Activated T-helper 1 cell treated with anti-CD3 and anti-CD28 coated beads, Interleukin-2, amount 50 U/mL, for 16 hours (primary cell): ENCODE data around the gene MMP7.
"Not testable (repeated sequence)": the region's sequence is repeated elsewhere in the genome, so short reads cannot be mapped to it uniquely, and the experiment has no call there.

ENCODE experiments used
- DNase-seq, 2 donors: peaks; one replicate each; pipeline ENCODE4 v3.0.0-alpha.2; 2020; ENCODE audit warnings: low read depth in 1 of 2, low spot score in 1 of 2

MMP7 gene

GRCh38 chr11:102544594-102544993, 14.0 kb upstream of the MMP7 start:
- DNase-seq, result no peak

GRCh38 chr11:102539567-102539966, 9.0 kb upstream of the MMP7 start:
- DNase-seq, result no peak

GRCh38 chr11:102538932-102539331, 8.4 kb upstream of the MMP7 start:
- DNase-seq, result no peak

- DNase-seq, result no peak
These were observed 3.8 kb upstream of the MMP7 start for GRCh38 chr11:102534261-102534872.

DNA sequence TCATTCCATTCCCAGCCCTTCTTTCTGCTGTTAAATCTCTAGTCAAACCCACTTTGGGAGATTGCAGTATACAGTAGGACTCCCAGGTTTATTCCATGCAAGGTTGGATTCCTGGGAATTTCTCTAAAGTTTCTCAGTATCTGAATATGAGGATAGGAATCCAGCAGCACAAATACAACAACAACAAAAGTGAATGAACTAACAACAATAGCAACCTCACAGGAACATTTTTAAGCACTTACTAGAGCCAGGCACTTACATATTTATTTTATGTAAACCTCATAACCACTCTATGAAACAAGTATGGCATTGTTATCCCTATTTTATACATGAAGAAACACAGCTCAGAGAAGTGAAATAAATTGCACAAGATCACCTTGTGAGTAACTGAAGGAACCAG, 1.9 kb downstream of the MMP7 start:
- DNase-seq, result no peak

- no peak for DNase-seq
These were observed 2.9 kb downstream of the MMP7 start for GRCh38 chr11:102527684-102528083.

DNA sequence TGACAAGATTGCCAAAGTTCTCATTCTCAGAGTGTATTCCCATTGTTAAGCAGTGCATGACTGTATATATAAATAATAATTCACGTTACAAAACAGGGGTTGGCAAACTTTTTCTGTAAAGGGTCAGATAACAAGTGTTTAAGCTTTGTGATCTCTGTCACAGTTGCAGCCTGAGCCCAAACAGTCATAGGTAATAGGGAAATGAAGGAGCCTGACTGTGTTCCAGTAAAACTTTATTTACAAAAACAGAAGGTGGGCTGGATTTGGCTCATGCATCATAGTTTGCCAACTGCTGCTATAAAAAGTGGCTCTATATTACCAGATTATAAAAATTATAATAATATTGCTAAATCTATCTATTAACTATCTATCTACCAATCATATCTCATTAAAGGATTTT, 3.5 kb downstream of the MMP7 start:
- DNase-seq, result no peak

- no peak for DNase-seq
These were observed 6.7 kb downstream of the MMP7 start for GRCh38 chr11:102523887-102524286.

GRCh38 chr11:102523189-102523570, 7.4 kb downstream of the MMP7 start:
- DNase-seq, result no peak

DNA sequence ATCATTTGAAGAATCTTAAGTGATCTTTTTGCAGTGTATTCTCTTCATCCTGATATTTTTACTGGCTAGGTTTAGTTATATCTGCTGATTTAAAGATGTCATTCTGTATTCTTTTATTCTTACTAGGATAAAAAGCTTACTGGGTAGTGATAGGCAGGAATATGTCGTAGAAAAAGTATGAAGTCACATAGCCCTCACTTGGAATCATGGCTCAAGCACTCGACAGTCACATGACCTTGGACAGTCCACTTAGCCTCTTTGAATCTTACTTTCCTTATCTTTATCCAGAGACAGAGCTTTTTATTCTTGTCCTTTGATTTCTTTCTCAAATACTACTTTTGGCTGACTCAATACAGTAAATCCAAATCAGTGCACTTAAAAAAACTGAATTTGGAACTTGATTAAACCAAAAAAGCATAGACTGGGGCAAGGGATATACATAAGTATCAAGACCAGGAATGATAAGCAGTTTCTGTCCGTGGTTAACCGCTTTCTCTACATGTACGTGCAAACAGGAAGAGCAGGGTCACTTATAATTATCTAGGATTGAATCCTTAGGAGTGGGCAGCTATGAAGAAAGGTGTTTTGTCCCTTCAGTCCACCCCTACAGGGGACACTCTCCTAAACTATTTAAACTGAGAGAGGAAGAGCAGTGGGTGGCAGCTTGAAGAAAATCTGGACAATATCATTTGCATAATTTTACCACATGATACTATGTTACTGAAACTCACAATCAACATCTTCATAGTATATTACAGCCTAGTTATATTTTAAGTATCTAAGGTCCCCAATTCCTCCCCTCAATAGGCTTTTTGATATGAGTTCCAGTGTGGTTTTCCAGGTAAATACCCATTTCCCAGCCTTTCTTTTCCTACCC, 8.0 kb downstream of the MMP7 start:
- no peak for DNase-seq

GRCh38 chr11:102521121-102521520, 9.4 kb downstream of the MMP7 start:
- no peak for DNase-seq

- no peak for DNase-seq
These were observed 10.0 kb downstream of the MMP7 start for GRCh38 chr11:102520514-102520913.

- DNase-seq, result no peak
These were observed 12.1 kb downstream of the MMP7 start for GRCh38 chr11:102518296-102519094.

GRCh38 chr11:102517670-102518069, 12.9 kb downstream of the MMP7 start:
- DNase-seq, result no peak

DNA sequence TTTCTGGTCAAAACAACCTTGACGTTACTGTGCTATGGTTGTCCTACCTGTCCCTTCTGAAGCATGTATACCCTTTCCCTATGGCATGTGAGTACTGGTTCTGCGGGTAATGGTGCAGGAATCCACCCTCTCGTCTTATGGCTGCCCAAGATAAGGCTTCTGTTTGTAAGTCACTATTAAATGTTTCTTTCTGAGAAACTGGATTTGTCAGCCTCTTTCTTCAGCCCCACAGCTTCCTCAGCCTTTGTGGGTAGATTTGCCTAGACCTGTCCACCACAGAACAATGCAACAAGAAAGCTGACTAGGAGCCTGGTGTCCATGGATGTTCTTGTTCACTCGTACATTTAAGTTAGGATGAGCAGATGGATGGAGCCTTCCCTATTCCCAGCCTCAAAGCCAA, 14.4 kb downstream of the MMP7 start:
- no peak for DNase-seq

DNA sequence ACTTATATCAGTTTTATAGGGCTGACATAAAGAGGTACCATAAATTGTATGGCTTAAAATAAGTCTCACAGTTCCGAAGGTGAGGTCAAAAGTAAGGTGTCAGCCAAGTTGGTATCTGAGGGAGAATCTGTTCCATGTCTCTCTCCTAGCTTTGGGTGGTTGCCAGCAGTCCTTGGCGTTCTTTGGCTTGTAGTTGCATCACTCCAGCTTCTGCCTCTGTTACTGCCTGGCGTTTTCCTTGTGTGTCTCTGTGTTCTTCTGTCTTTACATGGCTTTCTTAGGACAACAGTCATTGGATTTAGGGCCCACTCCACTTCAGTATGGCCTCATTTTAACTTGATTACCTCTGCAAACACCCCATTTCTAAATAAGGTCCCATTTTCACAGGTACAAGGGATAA, 16.7 kb downstream of the MMP7 start:
- DNase-seq, result no peak

GRCh38 chr11:102510439-102511135, 20.0 kb downstream of the MMP7 start:
- DNase-seq, result no peak

DNA sequence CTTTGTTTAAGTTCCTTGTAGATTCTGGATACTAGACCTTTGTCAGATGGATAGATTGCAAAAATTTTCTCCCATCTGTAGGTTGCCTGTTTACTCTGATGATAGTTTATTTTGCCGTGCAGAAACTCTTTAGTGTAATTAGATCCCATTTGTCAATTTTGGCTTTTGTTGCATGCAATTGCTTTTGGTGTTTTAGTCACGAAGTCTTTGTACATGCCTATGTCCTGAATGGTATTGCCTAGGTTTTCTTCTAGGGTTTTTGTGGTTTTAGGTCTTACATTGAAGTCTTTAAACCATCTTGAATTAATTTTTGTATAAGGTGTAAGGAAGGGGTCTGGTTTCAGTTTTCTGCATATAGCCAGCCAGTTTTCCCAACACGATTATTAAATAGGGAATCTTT, 27.7 kb downstream of the MMP7 start:
- not testable (repeated sequence) for DNase-seq

GRCh38 chr11:102500829-102501228, 29.7 kb downstream of the MMP7 start:
- no peak for DNase-seq

DNA sequence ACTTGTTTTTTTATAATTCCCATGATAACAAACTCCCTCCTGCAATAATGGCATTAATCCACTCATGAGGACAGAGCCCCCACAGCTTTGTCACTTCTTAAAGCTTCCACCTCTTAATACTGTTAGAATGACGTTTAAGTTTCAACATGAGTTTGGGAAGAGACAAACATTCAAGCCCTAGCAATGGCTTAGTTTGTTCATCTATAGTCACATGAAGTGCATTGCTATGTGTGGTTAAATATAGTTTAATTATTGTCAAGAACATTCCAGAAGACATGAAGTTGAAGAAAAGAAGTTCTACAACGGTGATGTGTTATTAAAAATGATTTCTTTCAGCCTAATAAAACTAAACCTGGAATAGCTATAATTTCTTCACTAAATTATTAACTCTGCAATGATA, 30.6 kb downstream of the MMP7 start:
- DNase-seq, result no peak

- DNase-seq, result no peak
These were observed 31.4 kb downstream of the MMP7 start for GRCh38 chr11:102499151-102499550.
